H1 (cell line): Measurements from ENCODE around the gene LMTK3. TPM values are rescaled to one million over a fixed set of nuclear protein-coding genes. Genes with fewer than 3 reads are reported as not detected.

Experiments used
- CTCF ChIA-PET: fragments of 300-600 bp; sonication (Branson Sonifier 250); formaldehyde crosslinking; loops from one replicate; lab custom pipeline; 2021; ENCODE audit not compliant: partially characterized antibody; lab: Charles Lee
- POLR2A ChIA-PET: fragments of 300-600 bp; sonication (Branson Sonifier 250); formaldehyde crosslinking; loops from one replicate; lab custom pipeline; 2021; ENCODE audit warnings: inconsistent platforms; ENCODE audit not compliant: partially characterized antibody; lab: Charles Lee
- DNase-seq, 2 experiments: peaks; one replicate each; pipeline versions ENCODE4 v3.0.0 to v3.0.0-alpha.2; 2010 to 2022; ENCODE audit warnings: low spot score in 2 of 2, low read depth in 1 of 2, mixed read lengths in 1 of 2
- FAIRE-seq: peaks from 2 replicates; lab custom pipeline; 2011; peaks lifted over from hg19 to GRCh38; lab: Jason Lieb, UNC
- H2AFZ ChIP-seq: 2 replicates; pipeline ENCODE4 v1.8.1; 2012; ENCODE audit warnings: low read length, inconsistent platforms
- H2AK5ac ChIP-seq: 2 replicates; pipeline ENCODE4 v1.6.1; 2013; ENCODE audit warnings: low read depth, low read length
- H2BK120ac ChIP-seq: replicated peaks from 2 replicates; pipeline ENCODE3; 2013; ENCODE audit warnings: low read depth, low read length, inconsistent platforms
- H2BK12ac ChIP-seq: 2 replicates; pipeline ENCODE4 v1.6.1; 2013; ENCODE audit warnings: low read depth, low read length
- H2BK15ac ChIP-seq: 2 replicates; pipeline ENCODE4 v1.6.1; 2013; ENCODE audit warnings: low read length
- H2BK20ac ChIP-seq: 2 replicates; pipeline ENCODE4 v1.6.1; 2013; ENCODE audit warnings: low read length
- H2BK5ac ChIP-seq: 2 replicates; pipeline ENCODE4 v1.6.1; 2013; ENCODE audit warnings: low read depth, low read length
- H3K14ac ChIP-seq: 2 replicates; pipeline ENCODE4 v1.6.1; 2013; ENCODE audit warnings: inconsistent platforms; ENCODE audit not compliant: insufficient read length
- H3K18ac ChIP-seq: 2 replicates; pipeline ENCODE4 v1.6.1; 2013; ENCODE audit warnings: low read length; ENCODE audit errors: extremely low read depth
- H3K23ac ChIP-seq: 2 replicates; pipeline ENCODE4 v1.6.1; 2013; ENCODE audit warnings: inconsistent platforms; ENCODE audit not compliant: insufficient read length
- H3K23me2 ChIP-seq: 2 replicates; pipeline ENCODE4 v1.6.1; 2013; ENCODE audit warnings: low read depth, low read length
- H3K27ac ChIP-seq: 2 replicates; pipeline ENCODE4 v1.6.1; 2011; ENCODE audit warnings: low read depth, low read length, inconsistent platforms
- H3K27me3 ChIP-seq, 4 experiments: replicated peaks in 1 of 4; 1 replicate in 1 of 4; 2 replicates in 3 of 4; pipeline versions ENCODE4 v1.6.1 to v1.8.1; 2011 to 2013; ENCODE audit warnings: low read length in 3 of 4, mild to moderate bottlenecking in 3 of 4, inconsistent platforms in 2 of 4, mixed read lengths in 2 of 4, moderate library complexity in 1 of 4; ENCODE audit not compliant: control insufficient read depth in 3 of 4, insufficient read depth in 3 of 4; ENCODE audit errors: extremely low read depth in 1 of 4
- H3K36me3 ChIP-seq, 4 experiments: 2 replicates each; pipeline versions ENCODE4 v1.6.1 to v1.8.1; 2011 to 2013; ENCODE audit warnings: mild to moderate bottlenecking in 4 of 4, low read length in 3 of 4, moderate library complexity in 2 of 4, control low read depth in 1 of 4, inconsistent platforms in 1 of 4; ENCODE audit not compliant: insufficient read depth in 4 of 4, control insufficient read depth in 2 of 4
- H3K4ac ChIP-seq: replicated peaks from 2 replicates; pipeline ENCODE3; 2013; ENCODE audit warnings: low read length, low read depth, mixed read lengths, inconsistent platforms; ENCODE audit not compliant: insufficient read length
- H3K4me1 ChIP-seq, 4 experiments: replicated peaks in 1 of 4; 1 replicate in 1 of 4; 2 replicates in 3 of 4; pipeline versions ENCODE4 v1.6.1 to v1.8.1; 2011 to 2013; ENCODE audit warnings: low read length in 3 of 4, inconsistent platforms in 2 of 4, mixed read lengths in 1 of 4; ENCODE audit not compliant: insufficient read depth in 4 of 4, control insufficient read depth in 3 of 4
- H3K4me2 ChIP-seq, 2 experiments: 2 replicates each; pipeline versions ENCODE4 v1.6.1 to v1.8.1; 2011 to 2013; ENCODE audit warnings: low read depth in 2 of 2, low read length in 2 of 2, control low read depth in 1 of 2, inconsistent platforms in 1 of 2, mild to moderate bottlenecking in 1 of 2; ENCODE audit not compliant: insufficient read depth in 1 of 2
- H3K4me3 ChIP-seq, 4 experiments: fragments of 200-600, 300-600 bp in 1 of 4; sonication (generic), shearing (Covaris generic), sonication (Bioruptor Twin) in 1 of 4; 2 replicates each; pipeline versions ENCODE4 v1.5.1 to v1.8.1; 2011 to 2016; ENCODE audit warnings: low read length in 4 of 4, low read depth in 3 of 4, control low read depth in 2 of 4, inconsistent platforms in 2 of 4, mild to moderate bottlenecking in 2 of 4, mixed read lengths in 1 of 4, moderate library complexity in 1 of 4; ENCODE audit not compliant: insufficient read depth in 2 of 4; ENCODE audit errors: extremely low read depth in 1 of 4
- H3K56ac ChIP-seq: replicated peaks from 2 replicates; pipeline ENCODE3; 2013; ENCODE audit warnings: low read depth, mild to moderate bottlenecking, mixed read lengths, low read length, inconsistent platforms; ENCODE audit not compliant: insufficient read length
- H3K79me1 ChIP-seq: 2 replicates; pipeline ENCODE4 v1.6.1; 2013; ENCODE audit warnings: low read depth, low read length, control low read depth
- H3K79me2 ChIP-seq, 2 experiments: 2 replicates each; pipeline versions ENCODE4 v1.6.1 to v1.8.1; 2012 to 2013; ENCODE audit warnings: low read length in 2 of 2, mild to moderate bottlenecking in 2 of 2, inconsistent platforms in 1 of 2; ENCODE audit not compliant: insufficient read depth in 2 of 2, control insufficient read depth in 1 of 2
- H3K9ac ChIP-seq, 4 experiments: replicated peaks in 1 of 4; 1 replicate in 1 of 4; 2 replicates in 3 of 4; pipeline versions ENCODE4 v1.6.1 to v1.8.1; 2011 to 2013; ENCODE audit warnings: low read depth in 3 of 4, low read length in 3 of 4, control low read depth in 2 of 4, mild to moderate bottlenecking in 2 of 4, moderate library complexity in 2 of 4, inconsistent platforms in 1 of 4; ENCODE audit errors: extremely low read depth in 1 of 4
- H3K9me3 ChIP-seq, 2 experiments: 2 replicates each; pipeline versions ENCODE4 v1.6.1 to v1.8.1; 2012 to 2013; ENCODE audit warnings: mild to moderate bottlenecking in 2 of 2, moderate library complexity in 2 of 2, control low read depth in 1 of 2, inconsistent platforms in 1 of 2, low read depth in 1 of 2, low read length in 1 of 2, mixed read lengths in 1 of 2; ENCODE audit not compliant: insufficient read depth in 2 of 2
- H4K20me1 ChIP-seq, 2 experiments: replicated peaks in 1 of 2; 2 replicates each; pipeline versions ENCODE3 to v1.8.1; 2011 to 2013; ENCODE audit warnings: inconsistent platforms in 2 of 2, low read length in 2 of 2, mild to moderate bottlenecking in 1 of 2; ENCODE audit not compliant: insufficient read depth in 2 of 2, control insufficient read depth in 1 of 2
- H4K5ac ChIP-seq: 2 replicates; pipeline ENCODE4 v1.6.1; 2013; ENCODE audit warnings: low read length, low read depth, mixed read lengths, inconsistent platforms; ENCODE audit not compliant: insufficient read length
- H4K8ac ChIP-seq: 2 replicates; pipeline ENCODE4 v1.8.0; 2013; ENCODE audit warnings: mild to moderate bottlenecking, moderate library complexity, low read length, inconsistent platforms; ENCODE audit not compliant: insufficient read depth; ENCODE audit errors: extremely low read depth
- H4K91ac ChIP-seq: replicated peaks from 2 replicates; pipeline ENCODE3; 2013; ENCODE audit warnings: low read length, mixed read lengths, inconsistent platforms; ENCODE audit not compliant: insufficient read length
- BCL11A ChIP-seq, 2 experiments: IDR thresholded peaks; one replicate each; pipeline ENCODE4 v1.6.1; 2011; ENCODE audit warnings: low read depth in 2 of 2, low read length in 2 of 2, mild to moderate bottlenecking in 2 of 2
- CHD1 ChIP-seq: IDR thresholded peaks from 2 replicates; pipeline ENCODE4 v1.6.1; 2012; ENCODE audit warnings: low read depth, low read length, improper control_type of control experiment
- CHD2 ChIP-seq: IDR thresholded peaks from 2 replicates; pipeline ENCODE4 v1.6.1; 2012; ENCODE audit warnings: low read length, improper control_type of control experiment
- GABPA ChIP-seq: IDR thresholded peaks from 2 replicates; pipeline ENCODE4 v1.6.1; 2011; ENCODE audit warnings: mild to moderate bottlenecking, low read length, moderate library complexity, borderline replicate concordance; ENCODE audit not compliant: insufficient read depth
- JUN ChIP-seq: IDR thresholded peaks from 2 replicates; pipeline ENCODE4 v1.6.1; 2011; ENCODE audit warnings: low read depth, mild to moderate bottlenecking, improper control_type of control experiment, low read length
- RFX5 ChIP-seq: IDR thresholded peaks from 2 replicates; pipeline ENCODE4 v1.6.1; 2011; ENCODE audit warnings: low read depth, low read length, improper control_type of control experiment, borderline replicate concordance
- SP2 ChIP-seq: IDR thresholded peaks from 2 replicates; pipeline ENCODE4 v1.6.1; 2012; ENCODE audit warnings: mild to moderate bottlenecking, low read length, inconsistent platforms
- SP4 ChIP-seq: IDR thresholded peaks from 2 replicates; pipeline ENCODE4 v1.6.1; 2012; ENCODE audit warnings: low read length, inconsistent platforms
- SUZ12 ChIP-seq: fragments of 200-600 bp; sonication (generic); IDR thresholded peaks from 2 replicates; pipeline ENCODE4 v1.6.1; 2012; ENCODE audit warnings: mild to moderate bottlenecking, inconsistent platforms, low read length, moderate library complexity, mixed read lengths
- WGBS, 2 experiments: shearing (Covaris generic) in 1 of 2; methylation state at CpG; one replicate each; pipeline versions ENCODE4 v1.1.6 to v1.1.7; 2013 to 2015; ENCODE audit warnings: low lambda C conversion rate in 2 of 2, mixed read lengths in 2 of 2, inconsistent platforms in 1 of 2, low coverage in 1 of 2, missing lambda C conversion rate in 1 of 2; ENCODE audit not compliant: insufficient replicate concordance in 2 of 2, insufficient coverage in 1 of 2, insufficient read length in 1 of 2; ENCODE audit errors: extremely low coverage in 1 of 2, missing lambda C conversion rate in 1 of 2; 5-methylcytosine and 5-hydroxymethylcytosine counted together
- polyA plus RNA-seq, 7 experiments: library from polyadenylated mRNA; depleted of rRNA in 3 of 7; stranded (reverse) in 5 of 7; unstranded in 2 of 7; fragments of >200 nt in 5 of 7; fragments of 200-250 nt in 2 of 7; gene quantifications; 1 replicate in 5 of 7; 2 replicates in 1 of 7; 4 replicates in 1 of 7; pipeline versions ENCODE4 v1.2.1 to v1.2.3, GENCODE V29; 2011 to 2013; ENCODE audit warnings: missing spikeins in 2 of 7, mixed read lengths in 2 of 7
- total RNA-seq: library from RNA; stranded (reverse); fragmentation: NEBNext Ultra II Directional; extraction: Animal tissue kit (Norgen Biotek cat#: 25700); gene quantifications from 2 replicates; pipeline ENCODE4 v1.2.1, GENCODE V29; 2021

Gene LMTK3
- total and polyA plus RNA-seq, 2 of the 8 experiments (the other 6 are each of a cell fraction or from before 2014, with no cell fraction given): 2.7 to 12.4 TPM

GRCh38 chr19:48495396-48495795 lies 16.2 kb downstream of the LMTK3 start:
- Histone ChIP-seq H3K18ac (no peak overlapping the region), H3K23ac (no peak overlapping the region), H2BK20ac (no peak overlapping the region), H2BK120ac (no peak overlapping the region), H3K9me3 (no peaks in the 10 kb centered on the region), H2AK5ac (no peak overlapping the region), H3K4me2 (no peak overlapping the region; a peak in 1 of 4 replicates), H4K5ac (no peak overlapping the region), H4K91ac (no peak overlapping the region), H3K79me2 (no peaks in the 10 kb centered on the region), H3K4me1 (peaks cover 0 to 18% (median 13%) of the 10 kb centered on the region in 4 experiments; a peak in 6 of 7 replicates), H3K14ac (no peak overlapping the region), H3K56ac (no peak overlapping the region), H3K4me3 (no peak overlapping the region), H4K8ac (no peak overlapping the region), H4K20me1 (peaks cover 0 to 3% of the 10 kb centered on the region in 2 experiments), H3K9ac (no peak overlapping the region), H3K36me3 (no peaks in the 10 kb centered on the region; a peak in 1 of 8 replicates), H3K79me1 (no peaks in the 10 kb centered on the region), H3K23me2 (peaks cover 4% of the 10 kb centered on the region; the same call in 1 of the 2 replicates), H3K27me3 (peaks cover 0 to 3% (median 0%) of the 10 kb centered on the region in 4 experiments; a peak in 3 of 7 replicates), H2BK12ac (no peak overlapping the region), H2BK15ac (no peak overlapping the region), H3K4ac (no peak overlapping the region), H2BK5ac (no peak overlapping the region), H2AFZ (no peak overlapping the region), H3K27ac (no peak overlapping the region)
- ChIA-PET CTCF (interaction anchor here (0.6 to 1.9 kb wide), 7 partner anchors 13 to 457 kb away, joined by 3 to 6 read pairs (median 4); no protein-coding TSS in a partner anchor), POLR2A (interaction anchor here (1.4 to 14.8 kb wide), 2 partner anchors 18 to 20 kb away, joined by 3 to 176 read pairs; no protein-coding TSS in a partner anchor)
- TF ChIP-seq RFX5 (no peak), CHD2 (no peak), SP4 (no peak), SUZ12 (no peak), SP2 (no peak), JUN (no peak), BCL11A (IDR thresholded peaks at IDR 0.05; ENCODE audit: low read depth in 2 of 2, low read length in 2 of 2) (no peak), CHD1 (no peak), GABPA (no peak)
- 86% methylated on average over 6 of the region's 6 CpGs; no CpG with 5 or more reads in 1 of the 2 experiments for WGBS, 2 experiments
- DNase-seq (no peak), FAIRE-seq (no peak)
